Ecto neural progenitor cell (in vitro differentiated cells): Measurements from ENCODE around the gene LOXL4.

Source experiments
- DNase-seq: peaks from one replicate; pipeline ENCODE4 v3.0.0-alpha.2; 2018; ENCODE audit warnings: low spot score

LOXL4 gene

GRCh38 chr10:98267894-98268693 is at the start of gene LOXL4:
LOXL4 (minus strand) TSS chr10:98268194; CDS start chr10:98263019, 5,175 bp downstream.
- DNase-seq, result peak; percentile 67

GRCh38 chr10:98316661-98317060 is 48.7 kb upstream of the LOXL4 start:
- DNase-seq, result no peak

- DNase-seq, result no peak
Measured at GRCh38 chr10:98316170-98316569, 48.2 kb upstream of the LOXL4 start.

- DNase-seq, result no peak
Measured at GRCh38 chr10:98314532-98315284, 46.7 kb upstream of the LOXL4 start.

- DNase-seq, result no peak
Measured at GRCh38 chr10:98313598-98313997, 45.6 kb upstream of the LOXL4 start.

- no peak for DNase-seq
Measured at GRCh38 chr10:98312822-98313221, 44.8 kb upstream of the LOXL4 start.

GRCh38 chr10:98312349-98312748 is 44.4 kb upstream of the LOXL4 start:
- DNase-seq, result no peak

GRCh38 chr10:98310701-98311100 is 42.7 kb upstream of the LOXL4 start:
- DNase-seq, result no peak

- peak; percentile 84 for DNase-seq
Measured at GRCh38 chr10:98309366-98310355, 41.7 kb upstream of the LOXL4 start.

GRCh38 chr10:98308669-98309365 is 40.8 kb upstream of the LOXL4 start:
- DNase-seq, result no peak

GRCh38 chr10:98307916-98308541 is 40.0 kb upstream of the LOXL4 start:
- DNase-seq, result no peak

GRCh38 chr10:98306501-98306900 is 38.5 kb upstream of the LOXL4 start:
- no peak for DNase-seq

- no peak for DNase-seq
Measured at GRCh38 chr10:98303569-98303968, 35.6 kb upstream of the LOXL4 start.

GRCh38 chr10:98302741-98303365 is 34.9 kb upstream of the LOXL4 start:
- DNase-seq, result no peak

- DNase-seq, result no peak
Measured at GRCh38 chr10:98301664-98302319, 33.8 kb upstream of the LOXL4 start.

GRCh38 chr10:98300526-98301229 is 32.7 kb upstream of the LOXL4 start:
- no peak for DNase-seq

- no peak for DNase-seq
Measured at GRCh38 chr10:98299341-98299740, 31.3 kb upstream of the LOXL4 start.

GRCh38 chr10:98296524-98296923 is 28.5 kb upstream of the LOXL4 start:
- DNase-seq, result no peak

GRCh38 chr10:98295907-98296306 is 27.9 kb upstream of the LOXL4 start:
- DNase-seq, result no peak
